ENCODE measurements around the gene MAPK6.
"Not testable (repeated sequence)": the region's sequence is repeated elsewhere in the genome, so short reads cannot be mapped to it uniquely, and the experiment has no call there.

Gene MAPK6

GRCh38 chr15:52080031-52080430, 61.0 kb downstream of the MAPK6 start:
- peak; percentile 94 for DNase-seq (ENCODE audit: low read depth)

DNA sequence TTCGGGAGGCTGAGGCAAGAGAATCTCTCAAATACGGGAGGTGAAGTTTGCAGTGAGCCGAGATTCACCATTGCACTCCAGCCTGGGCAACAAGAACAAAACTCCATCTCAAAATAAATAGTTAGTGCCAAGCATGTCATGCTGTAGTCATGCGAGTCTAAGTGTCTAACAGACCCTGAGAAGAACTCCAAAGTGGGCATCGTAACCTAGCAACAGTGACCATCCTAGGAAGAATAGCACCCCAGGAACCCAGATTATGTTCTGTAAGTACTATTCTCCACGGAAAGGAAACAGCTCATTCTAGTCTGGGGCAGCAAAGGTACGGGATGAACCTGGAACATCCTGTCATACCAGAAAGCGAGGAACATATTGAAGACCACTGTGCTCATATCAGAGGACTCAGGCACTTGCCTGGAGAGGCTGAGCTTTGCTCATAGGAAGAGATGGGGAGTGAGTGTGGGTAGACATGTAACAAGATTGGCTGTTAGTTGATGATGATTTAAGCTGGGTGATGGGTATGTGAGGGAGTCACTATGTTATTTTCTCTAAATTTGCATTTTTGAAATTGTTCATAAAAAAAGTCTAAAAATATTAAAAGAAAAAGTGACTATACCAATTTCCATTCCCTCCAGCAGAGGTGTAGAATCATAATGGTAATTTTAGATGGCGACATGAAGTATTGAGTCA, 61.8 kb downstream of the MAPK6 start:
- DNase-seq (ENCODE audit: low read depth), result no peak

DNA sequence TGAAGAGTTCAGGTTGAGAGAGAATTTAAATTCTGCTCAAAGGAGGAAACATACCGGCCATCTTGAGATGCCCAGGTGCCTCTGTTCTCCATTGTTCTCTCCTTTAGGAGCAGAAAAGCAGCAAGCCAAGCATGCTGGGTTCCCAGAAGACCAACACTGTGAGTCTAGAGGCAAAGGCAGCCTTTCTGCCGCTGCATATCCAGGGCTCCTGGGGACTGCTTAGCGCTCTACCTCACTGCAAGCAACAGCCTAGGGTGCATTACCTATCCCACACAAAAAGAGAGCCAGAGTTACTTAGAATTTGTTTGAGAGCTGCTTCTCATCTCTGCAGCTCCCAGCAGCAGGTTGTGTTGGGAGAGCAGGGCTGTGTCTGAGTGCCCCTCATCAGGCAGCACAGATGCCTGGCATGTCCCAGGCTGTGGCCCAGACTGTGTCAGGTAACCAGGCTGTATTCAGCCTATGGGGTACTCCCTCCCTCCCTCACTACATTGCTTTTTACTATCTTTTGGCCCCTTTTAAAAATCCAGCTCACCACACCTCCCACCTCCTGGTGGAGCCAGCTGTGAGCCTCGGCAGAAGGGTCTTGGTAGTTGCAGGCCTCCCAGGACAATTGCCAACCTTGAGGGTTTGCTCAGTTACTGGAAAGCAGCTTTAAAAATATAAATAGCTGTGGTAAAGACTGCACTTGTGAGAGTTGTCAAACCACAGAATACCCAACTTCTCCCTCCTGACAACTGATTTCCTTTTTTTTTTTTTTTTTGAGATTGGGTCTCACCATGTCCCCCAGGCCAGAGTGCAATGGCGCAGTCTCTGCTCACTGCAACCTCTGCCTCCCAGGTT, 63.4 kb downstream of the MAPK6 start:
- DNase-seq (ENCODE audit: low read depth), result peak; percentile 70

- DNase-seq (ENCODE audit: low read depth), result not testable (repeated sequence)
Observed at GRCh38 chr15:52083037-52083359, 64.0 kb downstream of the MAPK6 start.

DNA sequence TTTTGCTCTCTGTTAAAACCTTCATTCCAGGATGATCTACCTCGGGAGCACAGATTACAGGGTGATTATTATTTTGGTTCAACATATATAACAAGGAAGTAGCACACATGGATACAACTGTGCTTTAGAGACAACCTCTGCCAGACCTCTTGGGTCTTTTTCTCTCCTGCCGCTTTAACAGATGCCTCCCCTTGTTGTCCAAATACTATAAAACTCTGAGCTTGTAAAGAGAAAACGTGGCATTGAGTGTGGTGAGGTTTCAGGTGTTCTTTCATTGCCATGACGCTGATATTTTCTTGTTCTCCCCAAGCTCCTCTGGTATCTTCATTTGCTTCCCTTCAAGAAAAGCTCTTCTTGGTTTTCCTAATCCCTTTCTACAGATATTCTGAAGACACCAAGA, 64.6 kb downstream of the MAPK6 start:
- DNase-seq (ENCODE audit: low read depth), result no peak

DNA sequence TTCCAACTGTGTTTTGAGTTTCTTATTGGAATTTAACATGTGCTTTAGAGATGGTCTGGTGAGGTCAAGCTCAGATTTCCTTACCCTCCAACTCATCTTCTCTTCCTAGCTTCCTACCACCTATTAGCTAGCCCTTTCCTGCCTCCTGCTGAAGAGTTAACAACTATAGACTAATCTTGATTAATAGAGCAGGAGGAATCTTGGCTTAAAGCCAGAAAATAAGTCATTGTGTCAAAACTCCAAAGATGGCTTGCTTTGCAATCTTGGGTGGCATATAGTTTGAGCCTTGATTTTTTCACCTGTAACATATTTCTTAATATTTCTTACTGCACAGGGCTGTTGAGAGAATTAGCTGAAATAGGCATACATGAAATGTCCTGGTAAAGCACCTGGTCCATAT, 66.3 kb downstream of the MAPK6 start:
- no peak for DNase-seq (ENCODE audit: low read depth)

GRCh38 chr15:52086011-52086786, 67.2 kb downstream of the MAPK6 start:
- DNase-seq (ENCODE audit: low read depth), result no peak

DNA sequence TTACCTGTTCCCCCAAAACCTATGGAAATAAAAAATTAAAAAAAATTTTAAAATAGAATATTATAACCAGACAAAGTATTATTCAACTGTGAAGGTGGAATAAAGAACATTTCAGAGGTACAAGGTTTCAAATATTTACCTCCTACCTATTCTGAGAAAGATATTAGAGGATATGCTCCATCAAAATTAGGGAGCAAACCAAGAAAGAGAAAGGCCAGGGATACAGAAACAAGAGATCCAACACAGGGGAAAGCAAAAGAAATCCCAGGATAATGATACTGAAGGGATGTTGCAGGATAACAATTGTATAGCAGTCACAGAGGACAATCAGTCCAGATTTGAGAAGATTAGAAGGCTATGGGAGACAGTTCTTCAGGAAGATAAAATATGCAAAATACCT, 71.2 kb downstream of the MAPK6 start:
- no peak for DNase-seq (ENCODE audit: low read depth)

DNA sequence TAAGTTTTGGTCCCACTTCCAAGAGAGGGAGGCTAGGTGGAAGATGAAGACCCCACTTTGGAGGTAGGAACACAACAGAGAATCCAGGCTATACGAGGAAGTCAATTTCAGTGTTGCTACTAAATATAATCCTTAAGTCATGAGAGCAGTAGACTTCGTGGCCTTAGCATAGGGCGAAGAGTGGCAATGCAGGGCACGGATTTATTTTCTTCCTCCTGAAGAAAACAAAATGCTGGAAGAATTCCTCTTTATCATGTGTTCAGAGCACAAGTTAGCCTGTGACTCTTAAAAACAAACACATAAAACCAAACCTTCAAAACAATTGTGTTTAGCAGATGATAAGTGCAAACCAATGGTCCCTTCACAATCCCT, 74.1 kb downstream of the MAPK6 start:
- DNase-seq (ENCODE audit: low read depth), result no peak

- DNase-seq (ENCODE audit: low read depth), result peak; percentile 98
Observed at GRCh38 chr15:52093539-52094510, 74.8 kb downstream of the MAPK6 start.

GRCh38 chr15:52094811-52095584, 76.0 kb downstream of the MAPK6 start:
- no peak for DNase-seq (ENCODE audit: low read depth)

DNA sequence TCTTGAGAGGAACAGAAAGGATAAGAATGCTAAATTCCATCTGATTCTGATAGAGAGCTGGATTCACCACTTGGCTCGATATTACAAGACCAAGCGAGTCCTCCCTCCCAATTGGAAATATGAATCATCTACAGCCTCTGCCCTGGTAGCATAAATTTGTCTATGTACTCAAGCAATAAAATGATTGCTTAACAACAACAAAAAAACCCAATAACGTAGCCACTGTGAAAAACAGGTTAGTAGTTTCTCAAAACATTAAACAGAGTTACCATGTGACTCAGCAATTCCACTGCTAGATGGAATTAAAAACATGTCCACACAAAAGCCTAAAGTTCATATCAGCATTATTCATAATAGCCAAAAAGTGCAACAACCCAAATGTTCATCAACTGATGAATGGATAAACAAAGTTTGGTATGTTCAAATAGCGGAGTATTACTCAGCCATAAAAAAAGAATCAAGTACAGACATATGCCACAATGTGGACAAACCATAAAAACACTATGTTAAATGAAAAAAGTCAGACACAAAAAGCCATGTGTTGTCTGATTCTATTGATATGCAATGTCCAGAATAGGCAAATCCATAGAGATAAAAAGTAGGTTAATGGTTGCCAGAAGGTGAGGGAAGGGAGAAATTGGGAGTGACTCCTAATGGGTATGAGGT, 76.7 kb downstream of the MAPK6 start:
- DNase-seq (ENCODE audit: low read depth), result peak; percentile 99

- not testable (repeated sequence) for DNase-seq (ENCODE audit: low read depth)
Observed at GRCh38 chr15:52096536-52096935, 77.5 kb downstream of the MAPK6 start.

DNA sequence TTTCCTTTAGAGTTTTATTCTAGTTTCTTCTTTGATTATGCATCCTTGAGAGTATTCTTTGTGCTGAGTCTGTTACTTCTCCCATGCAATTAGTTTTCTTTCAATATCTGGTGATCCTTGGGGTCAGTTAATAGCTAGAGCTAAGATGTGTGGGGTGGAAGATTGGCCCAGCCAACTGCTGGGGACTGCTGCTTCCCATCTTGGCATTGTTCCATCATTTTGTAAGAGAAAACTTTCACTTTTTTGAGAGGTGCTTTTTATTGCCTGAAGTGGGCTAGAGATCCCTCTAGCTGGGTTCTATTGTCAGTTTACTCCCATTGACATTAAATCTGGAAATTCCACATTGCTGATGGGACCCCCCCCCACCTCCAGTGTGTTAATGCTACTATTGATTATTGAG, 78.2 kb downstream of the MAPK6 start:
- DNase-seq (ENCODE audit: low read depth), result no peak

- DNase-seq (ENCODE audit: low read depth), result peak; percentile 74
Observed at GRCh38 chr15:52098323-52098722, 79.3 kb downstream of the MAPK6 start.

DNA sequence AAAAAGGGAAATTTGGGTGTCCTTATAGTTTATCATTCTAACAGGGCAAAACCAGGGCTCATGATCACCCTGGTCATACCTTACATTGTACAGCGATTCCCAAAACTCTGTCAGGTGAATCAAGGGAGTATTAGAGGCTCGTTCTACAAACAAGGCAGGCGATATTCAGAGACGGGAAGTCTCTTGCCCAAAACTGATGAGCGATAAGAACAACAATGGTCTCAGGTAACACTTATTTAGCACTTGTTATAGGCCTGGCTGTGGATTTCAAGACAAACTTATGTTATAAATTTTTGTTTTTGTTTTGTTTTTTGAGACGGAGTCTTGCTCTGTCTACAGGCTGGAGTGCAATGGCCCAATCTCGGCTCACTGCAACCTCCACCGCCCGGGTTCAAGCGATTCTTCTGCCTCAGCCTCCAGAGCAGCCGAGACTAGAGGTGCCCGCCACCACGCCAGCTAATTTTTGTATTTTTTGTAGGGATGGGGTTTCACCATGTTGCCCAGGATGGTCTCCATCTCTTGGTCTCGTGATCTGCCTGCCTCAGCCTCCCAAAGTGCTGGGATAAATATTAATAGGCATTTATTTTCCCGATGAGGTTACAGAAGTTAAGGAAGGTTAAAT, 80.7 kb downstream of the MAPK6 start:
- no peak for DNase-seq (ENCODE audit: low read depth)

DNA sequence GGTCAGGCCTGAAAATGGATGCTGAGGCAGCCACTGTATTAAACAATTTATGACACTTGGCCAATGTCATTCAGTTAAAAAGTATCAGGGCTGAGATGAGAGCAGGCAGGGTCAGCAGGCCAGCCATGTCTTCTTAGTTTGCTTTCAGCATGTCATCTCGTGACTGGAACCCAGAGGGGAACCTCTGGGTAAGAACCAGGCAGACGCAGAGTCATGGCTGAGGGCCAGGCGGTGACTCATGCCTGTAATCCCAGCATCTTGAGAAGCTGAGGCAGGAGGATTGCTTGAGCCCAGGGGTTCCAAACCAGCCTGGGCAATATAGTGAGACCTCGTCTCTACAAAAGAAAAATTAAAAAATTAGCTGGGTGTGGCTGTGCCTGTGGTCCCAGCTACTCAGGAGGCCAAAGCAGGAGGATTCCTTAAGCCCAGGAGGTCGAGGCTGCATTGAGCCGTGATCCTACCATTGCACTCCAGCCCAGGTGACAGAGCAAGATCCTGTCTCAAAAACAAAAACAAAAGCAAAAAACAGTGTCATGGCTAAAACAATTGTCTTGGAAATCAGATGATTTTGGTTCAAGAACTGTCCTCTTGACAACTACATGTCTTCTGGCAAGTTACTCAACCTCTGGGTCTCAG, 81.9 kb downstream of the MAPK6 start:
- DNase-seq (ENCODE audit: low read depth), result peak; percentile 88

GRCh38 chr15:52101542-52102323, 82.7 kb downstream of the MAPK6 start:
- DNase-seq (ENCODE audit: low read depth), result no peak

DNA sequence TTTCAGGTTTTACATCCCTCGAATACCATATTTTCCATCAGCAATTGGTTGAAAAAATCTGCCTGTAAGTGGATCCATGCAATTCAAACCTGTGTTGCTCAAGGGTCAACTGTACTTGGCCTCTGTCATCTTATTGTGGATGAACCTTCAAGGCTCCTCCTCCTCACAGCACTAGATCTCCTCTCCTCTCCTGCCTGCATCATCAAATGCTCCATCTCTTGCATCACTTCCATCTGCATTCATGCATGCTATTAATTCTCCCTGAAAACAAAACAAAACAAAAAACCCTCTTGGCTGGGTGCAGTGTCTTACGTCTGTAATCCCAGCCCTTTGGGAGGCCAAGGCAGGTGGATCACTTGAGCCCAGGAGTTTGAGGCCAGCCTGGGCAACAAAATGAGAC, 83.4 kb downstream of the MAPK6 start:
- peak; percentile 99 for DNase-seq (ENCODE audit: low read depth)

Measured in amniotic epithelial cell (primary cell).